A549 (cell line): ENCODE results near the gene CPZ.

ENCODE experiments used
- EP300 ChIP-seq, 2 experiments: fragments of >200 bp; sonication (Bioruptor Twin); formaldehyde crosslinking; IDR thresholded peaks; 2 replicates in 1 of 2; 3 replicates in 1 of 2; pipeline ENCODE4 v1.6.1; 2016 to 2017
- JUNB ChIP-seq: fragments of >200 bp; sonication (Bioruptor Twin); formaldehyde crosslinking; IDR thresholded peaks from 2 replicates; pipeline ENCODE4 v1.6.1; 2016
- NR3C1 ChIP-seq: fragments of >200 bp; sonication (Bioruptor Twin); formaldehyde crosslinking; IDR thresholded peaks from 3 replicates; pipeline ENCODE4 v1.6.1; 2017
- TF ChIP-seq, protein P1 (sequence below): fragments of >200 bp; sonication (Bioruptor Twin); formaldehyde crosslinking; IDR thresholded peaks from 3 replicates; pipeline ENCODE4 v1.5.1; 2016

DNA sequence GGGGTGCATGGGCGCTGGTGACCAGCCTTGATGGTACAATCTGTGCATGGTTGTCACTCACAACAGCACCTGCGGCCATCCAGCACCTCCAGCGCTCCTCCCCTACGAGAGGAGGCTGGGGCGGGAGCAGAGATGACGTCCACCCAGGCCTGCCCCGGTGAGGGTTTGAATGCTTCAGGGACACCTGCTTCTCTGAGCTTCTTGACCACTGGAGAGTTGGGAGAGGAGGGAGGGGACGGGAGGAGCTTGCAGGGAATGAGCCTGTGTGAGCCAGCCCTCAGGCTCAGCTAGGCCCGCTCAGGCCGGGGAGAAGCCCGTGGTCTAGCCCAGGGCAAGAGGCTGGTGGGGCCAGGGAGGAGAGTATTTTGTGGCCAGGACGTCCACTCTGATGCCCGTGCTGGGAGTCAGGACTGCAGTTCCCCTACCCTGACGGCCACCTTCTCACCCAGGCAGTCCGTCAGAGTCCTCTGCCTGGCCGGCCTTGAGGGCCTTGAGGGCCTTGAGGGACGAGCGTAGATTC is 59.2 kb downstream of the CPZ start:
- TF ChIP-seq JUNB (no peak), NR3C1 (no peak), EP300 (IDR thresholded peaks at IDR 0.05) (no peak)
- TF ChIP-seq, protein P1, sequence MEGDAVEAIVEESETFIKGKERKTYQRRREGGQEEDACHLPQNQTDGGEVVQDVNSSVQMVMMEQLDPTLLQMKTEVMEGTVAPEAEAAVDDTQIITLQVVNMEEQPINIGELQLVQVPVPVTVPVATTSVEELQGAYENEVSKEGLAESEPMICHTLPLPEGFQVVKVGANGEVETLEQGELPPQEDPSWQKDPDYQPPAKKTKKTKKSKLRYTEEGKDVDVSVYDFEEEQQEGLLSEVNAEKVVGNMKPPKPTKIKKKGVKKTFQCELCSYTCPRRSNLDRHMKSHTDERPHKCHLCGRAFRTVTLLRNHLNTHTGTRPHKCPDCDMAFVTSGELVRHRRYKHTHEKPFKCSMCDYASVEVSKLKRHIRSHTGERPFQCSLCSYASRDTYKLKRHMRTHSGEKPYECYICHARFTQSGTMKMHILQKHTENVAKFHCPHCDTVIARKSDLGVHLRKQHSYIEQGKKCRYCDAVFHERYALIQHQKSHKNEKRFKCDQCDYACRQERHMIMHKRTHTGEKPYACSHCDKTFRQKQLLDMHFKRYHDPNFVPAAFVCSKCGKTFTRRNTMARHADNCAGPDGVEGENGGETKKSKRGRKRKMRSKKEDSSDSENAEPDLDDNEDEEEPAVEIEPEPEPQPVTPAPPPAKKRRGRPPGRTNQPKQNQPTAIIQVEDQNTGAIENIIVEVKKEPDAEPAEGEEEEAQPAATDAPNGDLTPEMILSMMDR = no peak
